ENCODE data around the gene MAN2A2.

MAN2A2 gene

DNA sequence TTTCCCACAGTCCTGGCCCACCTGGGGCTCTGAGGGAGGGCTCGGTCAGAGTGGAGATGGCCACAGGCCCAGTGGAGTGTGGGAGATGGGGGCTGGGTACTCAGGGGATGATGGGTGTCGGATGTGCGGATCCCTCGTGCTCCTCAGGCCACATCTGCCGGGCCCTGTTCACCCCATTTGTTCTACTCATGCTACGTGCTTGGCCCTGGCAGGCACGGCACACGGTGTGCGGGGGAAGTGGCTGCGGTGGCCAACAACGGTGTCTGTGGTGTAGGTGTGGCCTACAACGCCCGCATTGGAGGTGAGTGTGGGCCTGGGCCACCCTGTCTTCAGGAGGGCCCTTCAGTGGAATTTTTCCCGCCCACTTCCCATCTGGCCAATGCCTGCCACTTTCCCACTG, 25.8 kb upstream of the MAN2A2 start:
- no peaks in the 10 kb centered on the region for H3K9me3 Mint-ChIP-seq
- peaks cover 100% of the 10 kb centered on the region for H3K36me3 Mint-ChIP-seq
- ATAC-seq: no peak
- no peak for DNase-seq (ENCODE audit: low spot score in 2 of 2)
- peak overlapping the region; percentile 93 for H3K27ac Mint-ChIP-seq
- peak overlapping the region; percentile 87 for H3K4me3 Mint-ChIP-seq
- H3K4me1 Mint-ChIP-seq: peaks cover 46% of the 10 kb centered on the region

DNA sequence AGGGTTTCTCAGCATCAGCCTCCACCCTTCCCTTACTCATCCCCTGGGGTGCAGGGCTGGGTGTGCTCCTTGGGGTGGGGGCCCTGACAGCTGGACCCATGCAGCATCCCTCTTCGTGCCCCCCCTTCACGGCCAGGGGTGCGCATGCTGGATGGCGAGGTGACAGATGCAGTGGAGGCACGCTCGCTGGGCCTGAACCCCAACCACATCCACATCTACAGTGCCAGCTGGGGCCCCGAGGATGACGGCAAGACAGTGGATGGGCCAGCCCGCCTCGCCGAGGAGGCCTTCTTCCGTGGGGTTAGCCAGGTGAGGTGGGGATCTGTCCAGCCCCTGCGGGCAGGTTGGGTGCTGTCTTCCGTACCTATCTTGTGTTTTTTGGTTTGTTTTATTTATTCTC, 25.1 kb upstream of the MAN2A2 start:
- peak overlapping the region; percentile 93 for H3K27ac Mint-ChIP-seq
- peaks cover 100% of the 10 kb centered on the region for H3K36me3 Mint-ChIP-seq
- ATAC-seq: no peak
- H3K4me3 Mint-ChIP-seq: peak overlapping the region; percentile 87
- no peak for DNase-seq (ENCODE audit: low spot score in 2 of 2)
- H3K9me3 Mint-ChIP-seq: no peaks in the 10 kb centered on the region
- peaks cover 50% of the 10 kb centered on the region for H3K4me1 Mint-ChIP-seq

DNA sequence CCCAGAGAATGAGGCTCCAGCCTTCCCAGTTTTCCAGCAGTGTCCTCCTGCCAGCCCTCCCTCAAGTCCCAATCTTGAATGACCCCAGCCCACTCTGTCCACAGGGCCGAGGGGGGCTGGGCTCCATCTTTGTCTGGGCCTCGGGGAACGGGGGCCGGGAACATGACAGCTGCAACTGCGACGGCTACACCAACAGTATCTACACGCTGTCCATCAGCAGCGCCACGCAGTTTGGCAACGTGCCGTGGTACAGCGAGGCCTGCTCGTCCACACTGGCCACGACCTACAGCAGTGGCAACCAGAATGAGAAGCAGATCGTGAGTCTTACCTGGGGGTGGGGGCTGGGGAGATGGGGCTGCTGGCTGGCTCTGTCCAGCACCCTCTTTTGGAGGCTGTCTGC, 24.4 kb upstream of the MAN2A2 start:
- H3K27ac Mint-ChIP-seq: peak overlapping the region; percentile 93
- H3K9me3 Mint-ChIP-seq: no peaks in the 10 kb centered on the region
- H3K4me3 Mint-ChIP-seq: no peak overlapping the region
- peaks cover 100% of the 10 kb centered on the region for H3K36me3 Mint-ChIP-seq
- no peak for DNase-seq (ENCODE audit: low spot score in 2 of 2)
- no peak for ATAC-seq
- peaks cover 56% of the 10 kb centered on the region for H3K4me1 Mint-ChIP-seq

DNA sequence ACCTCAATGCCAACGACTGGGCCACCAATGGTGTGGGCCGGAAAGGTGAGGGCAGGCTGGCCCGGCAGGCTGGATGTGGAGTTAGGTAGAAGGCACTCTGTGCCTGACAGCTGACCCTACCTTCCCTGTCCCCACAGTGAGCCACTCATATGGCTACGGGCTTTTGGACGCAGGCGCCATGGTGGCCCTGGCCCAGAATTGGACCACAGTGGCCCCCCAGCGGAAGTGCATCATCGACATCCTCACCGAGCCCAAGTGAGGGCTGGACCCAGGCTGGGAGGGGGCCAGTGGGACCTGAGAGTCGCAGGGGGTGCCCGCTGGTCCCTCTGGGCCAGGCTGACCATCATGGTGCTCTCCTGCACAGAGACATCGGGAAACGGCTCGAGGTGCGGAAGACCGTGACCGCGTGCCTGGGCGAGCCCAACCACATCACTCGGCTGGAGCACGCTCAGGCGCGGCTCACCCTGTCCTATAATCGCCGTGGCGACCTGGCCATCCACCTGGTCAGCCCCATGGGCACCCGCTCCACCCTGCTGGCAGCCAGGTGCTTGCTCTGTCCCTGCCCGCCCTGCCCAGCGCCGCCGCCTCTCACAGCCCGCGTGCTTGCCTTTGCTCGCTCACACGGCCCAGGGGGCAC, 23.3 kb upstream of the MAN2A2 start:
- ATAC-seq (no peak), DNase-seq (ENCODE audit: low spot score in 2 of 2) (no peak)
- Mint-ChIP-seq H3K9me3 (no peaks in the 10 kb centered on the region), H3K4me3 (no peak overlapping the region), H3K27ac (peak overlapping the region; percentile 12), H3K4me1 (peaks cover 59% of the 10 kb centered on the region), H3K36me3 (peaks cover 99% of the 10 kb centered on the region)

DNA sequence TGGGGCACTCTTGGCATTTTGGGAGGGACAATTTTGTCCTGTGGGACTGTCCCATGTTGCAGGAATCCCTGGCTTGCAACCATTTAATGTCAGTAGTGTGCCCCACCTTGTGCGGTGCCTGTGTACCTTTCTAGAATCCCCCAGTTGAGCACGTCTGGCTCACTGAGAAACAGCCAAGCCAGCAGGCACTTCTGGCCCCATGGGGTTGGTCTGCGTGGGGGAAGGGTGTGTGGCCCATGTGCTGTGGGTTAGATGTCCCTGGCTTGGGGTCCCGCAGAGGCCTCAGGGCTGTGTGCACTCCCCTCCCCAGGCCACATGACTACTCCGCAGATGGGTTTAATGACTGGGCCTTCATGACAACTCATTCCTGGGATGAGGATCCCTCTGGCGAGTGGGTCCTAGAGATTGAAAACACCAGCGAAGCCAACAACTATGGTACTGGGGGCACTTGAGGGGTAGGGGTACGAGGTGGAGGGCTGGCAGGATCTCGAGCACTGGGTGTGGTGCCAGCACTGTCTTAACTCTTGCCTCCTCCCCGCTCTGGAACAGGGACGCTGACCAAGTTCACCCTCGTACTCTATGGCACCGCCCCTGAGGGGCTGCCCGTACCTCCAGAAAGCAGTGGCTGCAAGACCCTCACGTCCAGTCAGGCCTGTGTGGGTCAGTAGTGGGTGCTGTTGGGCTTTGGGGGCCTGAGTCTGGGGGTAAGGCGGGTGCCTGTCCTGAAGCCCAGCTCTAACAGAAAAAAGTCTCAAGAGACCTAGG, 22.5 kb upstream of the MAN2A2 start:
- ATAC-seq: no peak
- Mint-ChIP-seq H3K4me1 (peaks cover 63% of the 10 kb centered on the region), H3K9me3 (no peaks in the 10 kb centered on the region), H3K4me3 (no peak overlapping the region), H3K27ac (no peak overlapping the region), H3K36me3 (peaks cover 99% of the 10 kb centered on the region)
- no peak for DNase-seq (ENCODE audit: low spot score in 2 of 2)

DNA sequence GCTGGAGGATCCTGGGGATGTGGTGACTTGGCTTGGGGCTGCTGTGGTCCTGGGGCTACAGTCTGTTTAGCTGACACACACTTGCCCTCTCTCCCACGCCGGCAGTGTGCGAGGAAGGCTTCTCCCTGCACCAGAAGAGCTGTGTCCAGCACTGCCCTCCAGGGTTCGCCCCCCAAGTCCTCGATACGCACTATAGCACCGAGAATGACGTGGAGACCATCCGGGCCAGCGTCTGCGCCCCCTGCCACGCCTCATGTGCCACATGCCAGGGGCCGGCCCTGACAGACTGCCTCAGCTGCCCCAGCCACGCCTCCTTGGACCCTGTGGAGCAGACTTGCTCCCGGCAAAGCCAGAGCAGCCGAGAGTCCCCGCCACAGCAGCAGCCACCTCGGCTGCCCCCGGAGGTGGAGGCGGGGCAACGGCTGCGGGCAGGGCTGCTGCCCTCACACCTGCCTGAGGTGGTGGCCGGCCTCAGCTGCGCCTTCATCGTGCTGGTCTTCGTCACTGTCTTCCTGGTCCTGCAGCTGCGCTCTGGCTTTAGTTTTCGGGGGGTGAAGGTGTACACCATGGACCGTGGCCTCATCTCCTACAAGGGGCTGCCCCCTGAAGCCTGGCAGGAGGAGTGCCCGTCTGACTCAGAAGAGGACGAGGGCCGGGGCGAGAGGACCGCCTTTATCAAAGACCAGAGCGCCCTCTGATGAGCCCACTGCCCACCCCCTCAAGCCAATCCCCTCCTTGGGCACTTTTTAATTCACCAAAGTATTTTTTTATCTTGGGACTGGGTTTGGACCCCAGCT, 21.7 kb upstream of the MAN2A2 start:
- no peak overlapping the region for H3K4me3 Mint-ChIP-seq
- peaks cover 98% of the 10 kb centered on the region for H3K36me3 Mint-ChIP-seq
- ATAC-seq (no peak), DNase-seq (ENCODE audit: low spot score in 2 of 2) (no peak)
- H3K4me1 Mint-ChIP-seq: peaks cover 64% of the 10 kb centered on the region
- H3K9me3 Mint-ChIP-seq: no peaks in the 10 kb centered on the region
- peak overlapping the region; percentile 81 for H3K27ac Mint-ChIP-seq

DNA sequence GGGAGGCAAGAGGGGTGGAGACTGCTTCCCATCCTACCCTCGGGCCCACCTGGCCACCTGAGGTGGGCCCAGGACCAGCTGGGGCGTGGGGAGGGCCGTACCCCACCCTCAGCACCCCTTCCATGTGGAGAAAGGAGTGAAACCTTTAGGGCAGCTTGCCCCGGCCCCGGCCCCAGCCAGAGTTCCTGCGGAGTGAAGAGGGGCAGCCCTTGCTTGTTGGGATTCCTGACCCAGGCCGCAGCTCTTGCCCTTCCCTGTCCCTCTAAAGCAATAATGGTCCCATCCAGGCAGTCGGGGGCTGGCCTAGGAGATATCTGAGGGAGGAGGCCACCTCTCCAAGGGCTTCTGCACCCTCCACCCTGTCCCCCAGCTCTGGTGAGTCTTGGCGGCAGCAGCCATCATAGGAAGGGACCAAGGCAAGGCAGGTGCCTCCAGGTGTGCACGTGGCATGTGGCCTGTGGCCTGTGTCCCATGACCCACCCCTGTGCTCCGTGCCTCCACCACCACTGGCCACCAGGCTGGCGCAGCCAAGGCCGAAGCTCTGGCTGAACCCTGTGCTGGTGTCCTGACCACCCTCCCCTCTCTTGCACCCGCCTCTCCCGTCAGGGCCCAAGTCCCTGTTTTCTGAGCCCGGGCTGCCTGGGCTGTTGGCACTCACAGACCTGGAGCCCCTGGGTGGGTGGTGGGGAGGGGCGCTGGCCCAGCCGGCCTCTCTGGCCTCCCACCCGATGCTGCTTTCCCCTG, 21.0 kb upstream of the MAN2A2 start:
- H3K36me3 Mint-ChIP-seq: peaks cover 97% of the 10 kb centered on the region
- no peaks in the 10 kb centered on the region for H3K9me3 Mint-ChIP-seq
- no peak overlapping the region for H3K4me3 Mint-ChIP-seq
- H3K4me1 Mint-ChIP-seq: peaks cover 60% of the 10 kb centered on the region
- DNase-seq (ENCODE audit: low spot score in 2 of 2) (no peak), ATAC-seq (no peak)
- H3K27ac Mint-ChIP-seq: peak overlapping the region; percentile 81

DNA sequence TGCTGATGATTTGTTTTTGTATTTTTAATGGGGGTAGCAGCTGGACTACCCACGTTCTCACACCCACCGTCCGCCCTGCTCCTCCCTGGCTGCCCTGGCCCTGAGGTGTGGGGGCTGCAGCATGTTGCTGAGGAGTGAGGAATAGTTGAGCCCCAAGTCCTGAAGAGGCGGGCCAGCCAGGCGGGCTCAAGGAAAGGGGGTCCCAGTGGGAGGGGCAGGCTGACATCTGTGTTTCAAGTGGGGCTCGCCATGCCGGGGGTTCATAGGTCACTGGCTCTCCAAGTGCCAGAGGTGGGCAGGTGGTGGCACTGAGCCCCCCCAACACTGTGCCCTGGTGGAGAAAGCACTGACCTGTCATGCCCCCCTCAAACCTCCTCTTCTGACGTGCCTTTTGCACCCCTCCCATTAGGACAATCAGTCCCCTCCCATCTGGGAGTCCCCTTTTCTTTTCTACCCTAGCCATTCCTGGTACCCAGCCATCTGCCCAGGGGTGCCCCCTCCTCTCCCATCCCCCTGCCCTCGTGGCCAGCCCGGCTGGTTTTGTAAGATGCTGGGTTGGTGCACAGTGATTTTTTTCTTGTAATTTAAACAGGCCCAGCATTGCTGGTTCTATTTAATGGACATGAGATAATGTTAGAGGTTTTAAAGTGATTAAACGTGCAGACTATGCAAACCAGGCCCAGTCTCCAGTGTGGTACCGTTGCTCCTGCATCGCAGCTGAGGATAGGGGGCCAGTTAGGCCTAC, 20.1 kb upstream of the MAN2A2 start:
- peaks cover 63% of the 10 kb centered on the region for H3K4me1 Mint-ChIP-seq
- peak overlapping the region; percentile 81 for H3K27ac Mint-ChIP-seq
- H3K36me3 Mint-ChIP-seq: peaks cover 97% of the 10 kb centered on the region

DNA sequence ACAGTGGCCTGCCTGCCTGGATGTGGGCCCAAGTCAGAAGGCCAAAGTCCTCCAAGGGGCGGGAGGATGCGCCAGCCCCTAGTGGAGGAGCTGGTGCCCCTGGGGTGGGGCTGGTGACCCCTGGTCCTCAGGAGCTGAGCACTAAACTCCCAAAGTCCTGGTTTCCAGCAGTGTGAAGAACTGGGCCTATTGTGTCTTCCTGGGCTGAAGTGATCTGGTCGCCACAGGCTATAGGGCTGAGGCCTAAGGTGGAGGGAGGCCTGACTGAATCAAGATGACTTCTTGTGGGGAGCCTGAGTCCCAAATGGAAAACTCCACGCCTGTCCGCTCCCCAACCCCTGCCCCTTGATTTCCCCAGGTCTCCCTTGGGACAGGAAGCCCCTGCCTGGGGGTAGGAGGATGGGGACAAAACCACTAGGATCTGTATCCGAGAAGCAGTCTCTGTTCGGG, 19.6 kb upstream of the MAN2A2 start:
- DNase-seq (ENCODE audit: low spot score in 2 of 2): no peak
- peak; percentile 2 for ATAC-seq
- Mint-ChIP-seq H3K36me3 (peaks cover 97% of the 10 kb centered on the region), H3K9me3 (no peaks in the 10 kb centered on the region), H3K4me3 (peak overlapping the region; percentile 9), H3K27ac (peak overlapping the region; percentile 81), H3K4me1 (peaks cover 68% of the 10 kb centered on the region)

More for the DNA sequence above, 20.1 kb upstream of the MAN2A2 start:
- peak overlapping the region; percentile 9 for H3K4me3 Mint-ChIP-seq
- ATAC-seq (peak; percentile 9), DNase-seq (ENCODE audit: low spot score in 2 of 2) (no peak)
- no peaks in the 10 kb centered on the region for H3K9me3 Mint-ChIP-seq

DNA sequence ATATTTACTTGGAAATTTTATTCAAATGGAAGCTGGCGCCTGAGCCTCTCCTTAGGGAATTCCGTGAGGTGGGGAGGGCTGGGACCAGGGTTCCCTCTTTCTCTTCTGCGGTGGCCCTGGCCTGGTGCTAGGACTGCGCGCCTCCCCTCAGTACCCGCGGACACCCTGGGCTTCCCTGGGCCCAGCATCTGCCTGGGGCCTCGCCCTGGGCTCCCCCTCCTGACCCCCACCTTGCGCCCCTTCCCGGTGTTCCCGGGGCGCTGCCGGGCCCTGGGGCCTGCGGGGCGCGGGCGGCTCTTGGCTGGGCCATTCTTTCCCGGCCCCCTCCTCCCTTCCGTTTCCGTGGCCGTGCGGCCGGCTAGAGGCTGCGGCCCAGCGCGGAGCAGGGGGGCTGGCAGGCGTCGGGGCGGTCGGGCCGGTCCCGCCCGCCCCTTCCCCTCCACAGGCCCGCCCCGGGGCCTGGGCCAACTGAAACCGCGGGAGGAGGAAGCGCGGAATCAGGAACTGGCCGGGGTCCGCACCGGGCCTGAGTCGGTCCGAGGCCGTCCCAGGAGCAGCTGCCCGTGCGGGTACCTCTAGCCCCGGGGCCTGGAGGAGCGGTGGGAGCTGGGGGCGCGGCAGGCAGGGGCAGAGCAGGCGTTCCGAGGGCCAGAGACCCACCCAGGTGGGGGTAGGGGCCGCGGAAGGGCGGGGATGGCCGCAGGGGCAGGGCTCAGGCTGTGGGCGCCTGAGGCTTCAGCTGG, 19.0 kb upstream of the MAN2A2 start, which contains the start of gene FES:
Gene FES (plus strand): TSS at position 529 of the 743 bp plus-strand sequence. CDS start 542 bp downstream, outside the sequence.
- Mint-ChIP-seq H3K4me1 (peaks cover 72% of the 10 kb centered on the region), H3K36me3 (peaks cover 97% of the 10 kb centered on the region), H3K4me3 (peak within 1 kb of the TSS; percentile 36), H3K27ac (peak within 1 kb of the TSS; percentile 81), H3K9me3 (no peaks in the 10 kb centered on the region)
- DNase-seq (ENCODE audit: low spot score in 2 of 2) (no peak), ATAC-seq (peak; percentile 2)

DNA sequence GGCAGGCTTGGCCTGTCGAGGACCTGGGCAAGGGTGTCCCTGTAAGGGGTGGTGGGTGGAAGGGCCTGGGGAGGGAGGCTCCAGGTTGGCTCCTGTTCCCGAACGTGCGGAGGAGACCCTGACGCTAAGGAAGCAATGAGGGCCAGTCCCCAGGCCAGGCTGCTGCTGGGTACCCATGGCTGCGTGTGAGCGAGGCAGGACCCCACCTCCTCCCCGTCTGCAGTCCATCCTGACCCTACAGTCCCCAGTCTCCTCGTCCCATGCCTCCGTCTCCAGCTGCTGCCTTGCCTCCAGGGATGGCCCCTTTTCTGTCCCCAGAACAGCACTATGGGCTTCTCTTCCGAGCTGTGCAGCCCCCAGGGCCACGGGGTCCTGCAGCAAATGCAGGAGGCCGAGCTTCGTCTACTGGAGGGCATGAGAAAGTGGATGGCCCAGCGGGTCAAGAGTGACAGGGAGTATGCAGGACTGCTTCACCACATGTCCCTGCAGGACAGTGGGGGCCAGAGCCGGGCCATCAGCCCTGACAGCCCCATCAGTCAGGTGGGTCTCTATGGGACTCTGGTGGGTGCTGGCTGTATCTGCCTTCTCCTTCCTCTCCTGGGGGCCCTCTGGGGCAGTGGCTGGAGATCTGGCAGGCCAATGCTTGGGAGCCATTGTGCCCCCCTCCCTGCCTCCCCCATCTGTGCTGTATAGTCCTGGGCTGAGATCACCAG, 18.2 kb upstream of the MAN2A2 start:
- H3K4me1 Mint-ChIP-seq: peaks cover 72% of the 10 kb centered on the region

DNA sequence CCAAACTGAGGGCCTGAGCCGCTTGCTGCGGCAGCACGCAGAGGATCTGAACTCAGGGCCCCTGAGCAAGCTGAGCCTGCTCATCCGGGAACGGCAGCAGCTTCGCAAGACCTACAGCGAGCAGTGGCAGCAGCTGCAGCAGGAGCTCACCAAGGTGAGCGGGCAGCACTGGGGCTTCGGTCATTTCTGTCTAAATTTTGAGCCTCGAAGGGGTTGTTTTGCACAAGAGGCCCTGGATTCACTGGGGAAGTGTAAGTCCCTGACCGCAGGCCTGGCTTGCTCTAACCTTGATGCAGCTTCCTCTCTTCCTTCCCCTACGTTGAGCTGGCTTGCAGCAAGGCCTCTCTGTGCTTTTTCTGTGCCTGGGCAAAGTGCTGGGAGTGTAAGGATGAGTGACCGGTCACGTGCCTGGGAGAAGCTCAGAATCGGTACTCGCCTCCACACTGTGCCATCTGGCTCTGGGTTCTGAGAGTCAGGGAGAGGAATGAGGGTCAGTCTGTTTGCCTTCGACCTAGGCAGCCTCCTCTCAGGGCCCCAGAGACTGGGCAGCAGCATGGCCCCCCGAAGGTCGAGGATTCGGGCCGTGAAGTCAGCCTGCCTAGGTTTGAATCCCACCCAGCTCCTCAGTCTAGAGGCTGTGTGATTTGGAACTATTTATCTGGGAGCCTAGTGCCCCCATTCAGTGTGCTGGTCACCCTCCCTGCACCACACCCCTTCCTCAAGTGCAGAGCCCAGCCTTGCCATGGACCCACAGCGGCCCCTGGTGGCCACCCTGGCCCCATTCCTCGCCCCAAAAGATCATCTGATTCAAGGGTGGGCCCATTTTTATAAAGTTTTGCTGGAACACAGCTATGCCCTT, 17.4 kb upstream of the MAN2A2 start:
- Mint-ChIP-seq H3K36me3 (peaks cover 95% of the 10 kb centered on the region), H3K4me3 (peak overlapping the region; percentile 36), H3K9me3 (no peaks in the 10 kb centered on the region), H3K27ac (peak overlapping the region; percentile 72), H3K4me1 (peaks cover 67% of the 10 kb centered on the region)
- peak; percentile 54 for ATAC-seq
- DNase-seq (ENCODE audit: low spot score in 2 of 2): peak; percentile 80 to 90

More for the DNA sequence above, 18.2 kb upstream of the MAN2A2 start:
- Mint-ChIP-seq H3K9me3 (no peaks in the 10 kb centered on the region), H3K4me3 (peak overlapping the region; percentile 36), H3K36me3 (peaks cover 96% of the 10 kb centered on the region), H3K27ac (peak overlapping the region; percentile 72)
- peak; percentile 2 for ATAC-seq
- no peak for DNase-seq (ENCODE audit: low spot score in 2 of 2)
